Smooth muscle cell (in vitro differentiated cells): ENCODE results near the gene MTA2. TPM values are rescaled to one million over a fixed set of nuclear protein-coding genes. Genes with fewer than 3 reads are reported as not detected.
"Not testable (repeated sequence)": the region's sequence is repeated elsewhere in the genome, so short reads cannot be mapped to it uniquely, and the experiment has no call there.

ENCODE experiments used
- DNase-seq: peaks from one replicate; lab custom pipeline; 2025; ENCODE audit not compliant: unreplicated experiment; lab: John Stamatoyannopoulos, UW
- H2AFZ ChIP-seq: fragments of 200-600 bp; sonication (generic); 2 replicates; pipeline ENCODE4 v1.6.0; 2016; ENCODE audit warnings: antibody characterized with exemption, low read depth, mild to moderate bottlenecking
- H3F3A ChIP-seq: fragments of 200-600 bp; sonication (generic); 2 replicates; pipeline ENCODE4 v1.6.0; 2017; ENCODE audit warnings: antibody characterized with exemption, low read depth
- H3K27ac ChIP-seq: fragments of 200-600 bp; sonication (generic); 2 replicates; pipeline ENCODE4 v1.5.1; 2016; ENCODE audit warnings: low read depth, mild to moderate bottlenecking
- H3K27me3 ChIP-seq: fragments of 200-600 bp; sonication (generic); 2 replicates; pipeline ENCODE4 v1.6.1; 2016; ENCODE audit warnings: low read depth, mild to moderate bottlenecking
- H3K36me3 ChIP-seq: fragments of 200-600 bp; sonication (generic); 2 replicates; pipeline ENCODE4 v1.5.1; 2016; ENCODE audit warnings: low read depth
- H3K4me1 ChIP-seq: fragments of 200-600 bp; sonication (generic); 2 replicates; pipeline ENCODE4 v1.5.1; 2016; ENCODE audit warnings: low read depth
- H3K4me2 ChIP-seq: fragments of 200-600 bp; sonication (generic); 2 replicates; pipeline ENCODE4 v1.6.0; 2016; ENCODE audit warnings: mild to moderate bottlenecking
- H3K4me3 ChIP-seq: fragments of 200-600 bp; sonication (generic); 2 replicates; pipeline ENCODE4 v1.5.1; 2016; ENCODE audit warnings: mild to moderate bottlenecking
- H3K79me2 ChIP-seq: fragments of 200-600 bp; sonication (generic); 2 replicates; pipeline ENCODE4 v1.6.0; 2016; ENCODE audit warnings: low read depth, mild to moderate bottlenecking
- H3K9ac ChIP-seq: fragments of 200-600 bp; sonication (generic); 2 replicates; pipeline ENCODE4 v1.6.0; 2016; ENCODE audit warnings: low read depth
- H3K9me3 ChIP-seq: fragments of 200-600 bp; sonication (generic); replicated peaks from 2 replicates; pipeline ENCODE4 v1.5.1; 2016; ENCODE audit warnings: low read depth
- H4K20me1 ChIP-seq: fragments of 200-600 bp; sonication (generic); 2 replicates; pipeline ENCODE4 v1.6.0; 2016; ENCODE audit warnings: low read depth
- CTCF ChIP-seq: fragments of 200-600 bp; sonication (generic); IDR thresholded peaks from 2 replicates; pipeline ENCODE4 v1.5.1; 2017; ENCODE audit warnings: borderline replicate concordance, mild to moderate bottlenecking, antibody characterized with exemption; ENCODE audit not compliant: insufficient read depth, poor library complexity, severe bottlenecking
- WGBS: methylation state at CpG from one replicate; pipeline ENCODE4 v1.1.7; 2016; ENCODE audit warnings: low lambda C conversion rate; 5-methylcytosine and 5-hydroxymethylcytosine counted together
- polyA plus RNA-seq: library from polyadenylated mRNA; unstranded; fragments of >200 nt; fragmentation: Nextera tagmentation; extraction: Ambion mirVana; gene quantifications from 2 replicates; pipeline ENCODE4 v1.2.1, GENCODE V29; 2016
- total RNA-seq: library from RNA; depleted of rRNA; stranded (reverse); fragments of >200 nt; gene quantifications from 2 replicates; pipeline ENCODE4 v1.2.3, GENCODE V29; 2014

MTA2 gene
- total and polyA plus RNA-seq, 2 experiments from 2014 or later: 22.7 to 65.9 TPM

GRCh38 chr11:62573592-62574362, 27.9 kb downstream of the MTA2 start, which contains the start of gene EEF1G:
TSS of gene EEF1G (minus strand) at chr11:62573891. CDS start at chr11:62573842, 49 bp downstream.
- H4K20me1 ChIP-seq: peaks cover 44% of the 10 kb centered on the region
- peak within 1 kb of the TSS; percentile 94 for H3K27ac ChIP-seq
- H2AFZ ChIP-seq: peak within 1 kb of the TSS; percentile 84
- peaks cover 5% of the 10 kb centered on the region for H3F3A ChIP-seq
- peak within 1 kb of the TSS; percentile 97 for H3K9ac ChIP-seq
- TF ChIP-seq CTCF: no peak
- no peaks in the 10 kb centered on the region for H3K27me3 ChIP-seq
- peak within 1 kb of the TSS; percentile 92 for H3K4me2 ChIP-seq
- peaks cover 70% of the 10 kb centered on the region for H3K79me2 ChIP-seq
- peaks cover 11% of the 10 kb centered on the region for H3K4me1 ChIP-seq
- H3K36me3 ChIP-seq: no peaks in the 10 kb centered on the region
- peak; percentile 90 for DNase-seq
- peak within 1 kb of the TSS; percentile 97 for H3K4me3 ChIP-seq
- WGBS: 1% methylated on average over 46 of the region's 46 CpGs
- no peaks in the 10 kb centered on the region for H3K9me3 ChIP-seq

- WGBS: under 1% methylated on average over 33 of the region's 33 CpGs
- peaks cover 49% of the 10 kb centered on the region for H4K20me1 ChIP-seq
Measured at GRCh38 chr11:62573006-62573591, 28.6 kb downstream of the MTA2 start.

GRCh38 chr11:62572431-62572830, 29.2 kb downstream of the MTA2 start:
- 76% methylated on average over 12 of the region's 12 CpGs for WGBS
- DNase-seq: no peak
- peaks cover 81% of the 10 kb centered on the region for H3K79me2 ChIP-seq
- H3K4me2 ChIP-seq: peak overlapping the region; percentile 92
- H3K27me3 ChIP-seq: no peaks in the 10 kb centered on the region
- H3K9ac ChIP-seq: peak overlapping the region; percentile 89
- no peaks in the 10 kb centered on the region for H3K9me3 ChIP-seq
- no peak overlapping the region for H2AFZ ChIP-seq
- H3K27ac ChIP-seq: peak overlapping the region; percentile 79
- H4K20me1 ChIP-seq: peaks cover 55% of the 10 kb centered on the region
- no peaks in the 10 kb centered on the region for H3K36me3 ChIP-seq
- TF ChIP-seq CTCF: no peak
- peaks cover 5% of the 10 kb centered on the region for H3F3A ChIP-seq
- H3K4me1 ChIP-seq: peaks cover 11% of the 10 kb centered on the region
- H3K4me3 ChIP-seq: peak overlapping the region; percentile 97

More at GRCh38 chr11:62573006-62573591, 28.6 kb downstream of the MTA2 start:
- H3K9ac ChIP-seq: peak overlapping the region; percentile 89
- peaks cover 75% of the 10 kb centered on the region for H3K79me2 ChIP-seq
- DNase-seq: no peak
- H3K4me3 ChIP-seq: peak overlapping the region; percentile 97
- H3K36me3 ChIP-seq: no peaks in the 10 kb centered on the region
- H3F3A ChIP-seq: peaks cover 5% of the 10 kb centered on the region
- peaks cover 11% of the 10 kb centered on the region for H3K4me1 ChIP-seq
- no peaks in the 10 kb centered on the region for H3K27me3 ChIP-seq
- TF ChIP-seq CTCF: no peak
- H2AFZ ChIP-seq: peak overlapping the region; percentile 84
- H3K27ac ChIP-seq: peak overlapping the region; percentile 79
- H3K4me2 ChIP-seq: peak overlapping the region; percentile 92
- no peaks in the 10 kb centered on the region for H3K9me3 ChIP-seq

GRCh38 chr11:62571493-62571892, 30.2 kb downstream of the MTA2 start:
- DNase-seq: not testable (repeated sequence)

GRCh38 chr11:62570903-62571302, 30.8 kb downstream of the MTA2 start:
- H4K20me1 ChIP-seq: peaks cover 69% of the 10 kb centered on the region
- not testable (repeated sequence) for H3K4me3 ChIP-seq, H2AFZ ChIP-seq, H3K4me2 ChIP-seq, H3F3A ChIP-seq, H3K9me3 ChIP-seq, H3K9ac ChIP-seq, DNase-seq, H3K27me3 ChIP-seq, H3K27ac ChIP-seq
- H3K4me1 ChIP-seq: peaks cover 11% of the 10 kb centered on the region
- H3K36me3 ChIP-seq: peaks cover 10% of the 10 kb centered on the region
- H3K79me2 ChIP-seq: peaks cover 89% of the 10 kb centered on the region
- 95% methylated on average over 5 of the region's 5 CpGs for WGBS

More at GRCh38 chr11:62571493-62571892, 30.2 kb downstream of the MTA2 start:
- not testable (repeated sequence) for H3K9ac ChIP-seq, H3K27me3 ChIP-seq, H3K4me2 ChIP-seq, H3K36me3 ChIP-seq, H3K4me3 ChIP-seq, H3K9me3 ChIP-seq, H3F3A ChIP-seq, H2AFZ ChIP-seq
- Histone ChIP-seq H3K79me2 (peaks cover 89% of the 10 kb centered on the region), H4K20me1 (peaks cover 63% of the 10 kb centered on the region), H3K4me1 (peaks cover 11% of the 10 kb centered on the region), H3K27ac (peak overlapping the region; percentile 79)
- WGBS: 95% methylated on average over 5 of the region's 5 CpGs
